Naive thymus-derived CD8-positive, alpha-beta T cell (primary cell): ENCODE measurements around the gene FAM221B. TPM values are rescaled to one million over a fixed set of nuclear protein-coding genes. Genes with fewer than 3 reads are reported as not detected.
A peak's percentile ranks its signal among the peaks of the same experiment; 100 is the strongest.

Experiments used
- ATAC-seq, 2 donors: fragments of 150-1000 bp; cut with Tn5 transposase in 1 of 2; sonication (Bioruptor Pico), chemical (Tn5 transposase) in 1 of 2; 1 replicate in 1 of 2; 2 replicates in 1 of 2; pipeline ENCODE4 v1.10.0; 2021; ENCODE audit warnings: mild to moderate bottlenecking in 2 of 2, moderate library complexity in 2 of 2
- POLR2A ChIA-PET: fragments of 350-600 bp; sonication (Branson Sonifier 250); formaldehyde crosslinking; loops from one replicate; lab custom pipeline; 2021; ENCODE audit warnings: antibody characterized with exemption; lab: Charles Lee
- DNase-seq, 10 donors: peaks; one replicate each; pipeline versions ENCODE4 v3.0.0 to v3.0.0-alpha.2; 2020 to 2022
- H3K27ac Mint-ChIP-seq, 10 donors: one replicate each; pipeline ENCODE4 v1.8.0; 2020 to 2022; ENCODE audit warnings: mild to moderate bottlenecking in 10 of 10, mixed read lengths in 10 of 10, moderate library complexity in 4 of 10, inconsistent platforms in 1 of 10
- H3K27me3 Mint-ChIP-seq, 5 donors: one replicate each; pipeline ENCODE4 v1.8.0; 2021 to 2022; ENCODE audit warnings: mixed read lengths in 5 of 5
- H3K36me3 Mint-ChIP-seq, 3 donors: one replicate each; pipeline ENCODE4 v1.8.0; 2020 to 2022; ENCODE audit warnings: mixed read lengths in 3 of 3, mild to moderate bottlenecking in 2 of 3, inconsistent platforms in 1 of 3
- H3K4me1 Mint-ChIP-seq, 4 donors: one replicate each; pipeline ENCODE4 v1.8.0; 2021 to 2022; ENCODE audit warnings: mixed read lengths in 4 of 4
- H3K4me3 Mint-ChIP-seq, 10 donors: one replicate each; pipeline ENCODE4 v1.8.0; 2020 to 2022; ENCODE audit warnings: mild to moderate bottlenecking in 10 of 10, mixed read lengths in 10 of 10, moderate library complexity in 6 of 10, inconsistent platforms in 1 of 10
- H3K9me3 Mint-ChIP-seq, 9 donors: one replicate each; pipeline ENCODE4 v1.8.0; 2020 to 2022; ENCODE audit warnings: mixed read lengths in 9 of 9, mild to moderate bottlenecking in 3 of 9, inconsistent platforms in 1 of 9, moderate library complexity in 1 of 9
- polyA plus RNA-seq, 3 donors: library from polyadenylated mRNA; unstranded; fragments of 300-500 nt; fragmentation: Illumina TruSeq; gene quantifications; one replicate each; pipeline ENCODE4 v1.2.3, GENCODE V29; 2021
- total RNA-seq, 8 experiments: library from RNA in 2 of 8; stranded (reverse) in 2 of 8; gene quantifications; one replicate each; pipeline ENCODE4 v1.2.3 and lab custom pipeline; 2021 to 2026

The FAM221B gene
- total and polyA plus RNA-seq, 5 experiments from 2014 or later = not detected

- no peak overlapping the region for H3K4me3 Mint-ChIP-seq
- peaks cover 0 to 2% (median 0%) of the 10 kb centered on the region in 5 donors for H3K27me3 Mint-ChIP-seq
- ATAC-seq = no peak
- no peak for DNase-seq
- POLR2A ChIA-PET = interaction anchor here (0.7 to 1.0 kb wide), 4 partner anchors 12 to 88 kb away, joined by 3 read pairs; partner anchors contain the start of gene SPAG8
- no peaks in the 10 kb centered on the region for H3K9me3 Mint-ChIP-seq
- H3K36me3 Mint-ChIP-seq = peaks cover 0 to 15% (median 5%) of the 10 kb centered on the region in 3 donors
- H3K4me1 Mint-ChIP-seq = peaks cover 11 to 13% (median 13%) of the 10 kb centered on the region in 4 donors
- H3K27ac Mint-ChIP-seq = peak overlapping the region in 1 of 10 donors; percentile 24
Observed at GRCh38 chr9:35793461-35793860, 35.1 kb downstream of the FAM221B start.

- no peak overlapping the region for H3K4me3 Mint-ChIP-seq
- ATAC-seq (no peak), DNase-seq (no peak)
- POLR2A ChIA-PET = interaction anchor here (0.6 to 1.0 kb wide), 5 partner anchors 11 to 89 kb away, joined by 3 to 8 read pairs (median 3); partner anchors contain the start of gene SPAG8
- H3K27me3 Mint-ChIP-seq = peaks cover 0 to 2% (median 0%) of the 10 kb centered on the region in 5 donors
- peaks cover 0 to 15% (median 5%) of the 10 kb centered on the region in 3 donors for H3K36me3 Mint-ChIP-seq
- no peaks in the 10 kb centered on the region for H3K9me3 Mint-ChIP-seq
- H3K27ac Mint-ChIP-seq = peak overlapping the region in 1 of 10 donors; percentile 29
- H3K4me1 Mint-ChIP-seq = peaks cover 11 to 13% (median 13%) of the 10 kb centered on the region in 4 donors
Observed at GRCh38 chr9:35792826-35793225, 35.7 kb downstream of the FAM221B start.

GRCh38 chr9:35792024-35792813, 36.3 kb downstream of the FAM221B start:
- H3K9me3 Mint-ChIP-seq = no peaks in the 10 kb centered on the region
- H3K4me1 Mint-ChIP-seq = peaks cover 11 to 13% (median 13%) of the 10 kb centered on the region in 4 donors
- peaks cover 0 to 2% (median 0%) of the 10 kb centered on the region in 5 donors for H3K27me3 Mint-ChIP-seq
- POLR2A ChIA-PET = interaction anchor here (0.6 kb wide), 1 partner anchor 11 kb away, joined by 8 read pairs; no protein-coding TSS in a partner anchor
- ATAC-seq (no peak), DNase-seq (no peak)
- H3K36me3 Mint-ChIP-seq = peaks cover 0 to 18% (median 5%) of the 10 kb centered on the region in 3 donors
- no peak overlapping the region for H3K4me3 Mint-ChIP-seq
- no peak overlapping the region for H3K27ac Mint-ChIP-seq

GRCh38 chr9:35791297-35791921, 37.1 kb downstream of the FAM221B start, which contains the start of gene NPR2:
NPR2 (plus strand) TSS chr9:35791591; CDS start chr9:35792409, 818 bp downstream.
- no peak for ATAC-seq
- Mint-ChIP-seq H3K9me3 (no peaks in the 10 kb centered on the region), H3K4me3 (peak within 1 kb of the TSS in 5 of 10 donors; percentile 2 to 41 (median 19)), H3K27me3 (peaks cover 0 to 2% (median 0%) of the 10 kb centered on the region in 5 donors), H3K36me3 (peaks cover 0 to 25% (median 5%) of the 10 kb centered on the region in 3 donors), H3K27ac (peak within 1 kb of the TSS in 4 of 10 donors; percentile 12 to 41 (median 37)), H3K4me1 (peaks cover 10 to 13% (median 12%) of the 10 kb centered on the region in 4 donors)
- DNase-seq = no peak
- POLR2A ChIA-PET = no interaction called here

- ATAC-seq = peak; percentile 92 to 96
- POLR2A ChIA-PET = interaction anchor here (0.6 to 1.0 kb wide), 3 partner anchors 21 to 91 kb away, joined by 3 to 4 read pairs (median 3); partner anchors contain the start of gene SPAG8
Observed at GRCh38 chr9:35790385-35791296, 37.9 kb downstream of the FAM221B start.

GRCh38 chr9:35790025-35790384, 38.5 kb downstream of the FAM221B start:
- H3K36me3 Mint-ChIP-seq = peaks cover 0 to 36% (median 5%) of the 10 kb centered on the region in 3 donors
- H3K4me1 Mint-ChIP-seq = peaks cover 10 to 13% (median 11%) of the 10 kb centered on the region in 4 donors
- peak overlapping the region in 3 of 10 donors; percentile 19 to 41 (median 36) for H3K27ac Mint-ChIP-seq
- H3K27me3 Mint-ChIP-seq = peaks cover 0 to 2% (median 0%) of the 10 kb centered on the region in 5 donors
- POLR2A ChIA-PET = interaction anchor here (0.6 to 1.0 kb wide), 3 partner anchors 22 to 92 kb away, joined by 3 to 4 read pairs (median 3); partner anchors contain the start of gene SPAG8
- H3K4me3 Mint-ChIP-seq = no peak overlapping the region
- H3K9me3 Mint-ChIP-seq = no peaks in the 10 kb centered on the region
- DNase-seq = no peak
- ATAC-seq = no peak

More at GRCh38 chr9:35790385-35791296, 37.9 kb downstream of the FAM221B start:
- no peaks in the 10 kb centered on the region for H3K9me3 Mint-ChIP-seq
- H3K4me1 Mint-ChIP-seq = peaks cover 10 to 13% (median 11%) of the 10 kb centered on the region in 4 donors
- peak; percentile 36 to 81 (median 60) for DNase-seq
- H3K36me3 Mint-ChIP-seq = peaks cover 0 to 32% (median 5%) of the 10 kb centered on the region in 3 donors
- peak overlapping the region in 5 of 10 donors; percentile 12 to 41 (median 36) for H3K27ac Mint-ChIP-seq
- peak overlapping the region in 5 of 10 donors; percentile 2 to 41 (median 19) for H3K4me3 Mint-ChIP-seq
- H3K27me3 Mint-ChIP-seq = peaks cover 0 to 2% (median 0%) of the 10 kb centered on the region in 5 donors

- Mint-ChIP-seq H3K27me3 (peaks cover 0 to 2% (median 0%) of the 10 kb centered on the region in 5 donors), H3K4me3 (no peak overlapping the region), H3K4me1 (peaks cover 8 to 13% (median 10%) of the 10 kb centered on the region in 4 donors), H3K27ac (no peak overlapping the region), H3K9me3 (no peaks in the 10 kb centered on the region), H3K36me3 (peaks cover 0 to 36% (median 5%) of the 10 kb centered on the region in 3 donors)
- DNase-seq = no peak
- POLR2A ChIA-PET = no interaction called here
- ATAC-seq = no peak
Observed at GRCh38 chr9:35789541-35789940, 39.0 kb downstream of the FAM221B start.

GRCh38 chr9:35783418-35783817, 45.1 kb downstream of the FAM221B start:
- Mint-ChIP-seq H3K27ac (peak overlapping the region in 2 of 10 donors; percentile 31 to 32), H3K4me3 (no peak overlapping the region), H3K9me3 (no peaks in the 10 kb centered on the region), H3K4me1 (peaks cover 0 to 7% (median 3%) of the 10 kb centered on the region in 4 donors), H3K27me3 (no peaks in the 10 kb centered on the region), H3K36me3 (peaks cover 9 to 46% (median 22%) of the 10 kb centered on the region in 3 donors)
- DNase-seq (no peak), ATAC-seq (no peak)
- POLR2A ChIA-PET = no interaction called here

- DNase-seq (no peak), ATAC-seq (no peak)
- Mint-ChIP-seq H3K27ac (peak overlapping the region in 4 of 10 donors; percentile 17 to 67 (median 35)), H3K4me3 (no peak overlapping the region), H3K36me3 (peaks cover 9 to 38% (median 22%) of the 10 kb centered on the region in 3 donors), H3K27me3 (no peaks in the 10 kb centered on the region), H3K4me1 (peaks cover 0 to 9% (median 4%) of the 10 kb centered on the region in 4 donors), H3K9me3 (no peaks in the 10 kb centered on the region)
- POLR2A ChIA-PET = interaction anchor here (0.7 kb wide), 1 partner anchor 11 kb away, joined by 8 read pairs; no protein-coding TSS in a partner anchor
Observed at GRCh38 chr9:35781066-35781465, 47.5 kb downstream of the FAM221B start.

- peak overlapping the region in 1 of 10 donors; percentile 6 for H3K27ac Mint-ChIP-seq
- no peak for ATAC-seq
- H3K4me3 Mint-ChIP-seq = no peak overlapping the region
- H3K36me3 Mint-ChIP-seq = peaks cover 4 to 28% (median 18%) of the 10 kb centered on the region in 3 donors
- no peaks in the 10 kb centered on the region for H3K9me3 Mint-ChIP-seq
- DNase-seq = no peak
- POLR2A ChIA-PET = no interaction called here
- H3K27me3 Mint-ChIP-seq = no peaks in the 10 kb centered on the region
- peaks cover 0 to 15% (median 8%) of the 10 kb centered on the region in 4 donors for H3K4me1 Mint-ChIP-seq
Observed at GRCh38 chr9:35778496-35778895, 50.0 kb downstream of the FAM221B start.

GRCh38 chr9:35776018-35776417, 52.5 kb downstream of the FAM221B start:
- H3K4me1 Mint-ChIP-seq = peaks cover 0 to 15% (median 7%) of the 10 kb centered on the region in 4 donors
- peaks cover 0 to 24% (median 12%) of the 10 kb centered on the region in 3 donors for H3K36me3 Mint-ChIP-seq
- H3K4me3 Mint-ChIP-seq = no peak overlapping the region
- H3K27ac Mint-ChIP-seq = peak overlapping the region in 6 of 10 donors; percentile 3 to 41 (median 20)
- POLR2A ChIA-PET = interaction anchor here (0.7 to 1.0 kb wide), 2 partner anchors 13 to 159 kb away, joined by 3 read pairs; no protein-coding TSS in a partner anchor
- H3K27me3 Mint-ChIP-seq = no peaks in the 10 kb centered on the region
- H3K9me3 Mint-ChIP-seq = no peaks in the 10 kb centered on the region
- DNase-seq (no peak), ATAC-seq (no peak)
